Measurements from ENCODE around the gene ANKLE1.

DNA sequence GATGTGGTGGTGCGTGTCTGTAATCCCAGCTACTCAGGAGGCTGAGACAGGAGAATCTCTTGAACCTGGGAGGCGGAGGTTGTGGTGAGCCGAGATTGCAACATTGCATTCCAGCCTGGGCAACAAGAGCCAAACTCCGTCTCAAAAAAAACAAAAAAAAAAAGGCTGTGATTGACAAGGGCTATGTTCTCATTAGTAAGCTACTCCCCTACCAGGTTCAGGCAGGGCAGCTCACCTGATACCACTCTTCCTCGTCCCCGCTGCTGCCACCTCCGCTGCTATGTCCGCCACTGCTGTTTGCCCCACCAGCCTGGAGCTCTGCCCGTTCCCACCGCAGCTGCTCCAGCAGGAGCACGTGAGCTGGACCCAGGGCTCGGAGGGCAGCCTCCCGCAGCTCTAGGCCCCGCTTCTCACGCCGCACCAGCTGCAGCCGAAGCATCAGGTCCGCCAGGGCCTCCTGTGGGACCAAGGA is 26.5 kb upstream of the ANKLE1 start:
- TF ChIP-seq, protein P1, sequence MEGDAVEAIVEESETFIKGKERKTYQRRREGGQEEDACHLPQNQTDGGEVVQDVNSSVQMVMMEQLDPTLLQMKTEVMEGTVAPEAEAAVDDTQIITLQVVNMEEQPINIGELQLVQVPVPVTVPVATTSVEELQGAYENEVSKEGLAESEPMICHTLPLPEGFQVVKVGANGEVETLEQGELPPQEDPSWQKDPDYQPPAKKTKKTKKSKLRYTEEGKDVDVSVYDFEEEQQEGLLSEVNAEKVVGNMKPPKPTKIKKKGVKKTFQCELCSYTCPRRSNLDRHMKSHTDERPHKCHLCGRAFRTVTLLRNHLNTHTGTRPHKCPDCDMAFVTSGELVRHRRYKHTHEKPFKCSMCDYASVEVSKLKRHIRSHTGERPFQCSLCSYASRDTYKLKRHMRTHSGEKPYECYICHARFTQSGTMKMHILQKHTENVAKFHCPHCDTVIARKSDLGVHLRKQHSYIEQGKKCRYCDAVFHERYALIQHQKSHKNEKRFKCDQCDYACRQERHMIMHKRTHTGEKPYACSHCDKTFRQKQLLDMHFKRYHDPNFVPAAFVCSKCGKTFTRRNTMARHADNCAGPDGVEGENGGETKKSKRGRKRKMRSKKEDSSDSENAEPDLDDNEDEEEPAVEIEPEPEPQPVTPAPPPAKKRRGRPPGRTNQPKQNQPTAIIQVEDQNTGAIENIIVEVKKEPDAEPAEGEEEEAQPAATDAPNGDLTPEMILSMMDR (IDR thresholded peaks at IDR 0.05; ENCODE audit: low read length): no peak
- TF ChIP-seq EZH2 (IDR thresholded peaks at IDR 0.05; ENCODE audit: borderline replicate concordance, low read length): no peak

Data from OCI-LY1 (cell line).